ENCODE data around the gene IFNA16.
"Not testable (repeated sequence)": the region's sequence is repeated elsewhere in the genome, so short reads cannot be mapped to it uniquely, and the experiment has no call there.

IFNA16 gene

GRCh38 chr9:21217211-21217610 lies at the start of gene IFNA16:
IFNA16 (minus strand) TSS chr9:21217311; CDS start chr9:21217305, 6 bp downstream.
- not testable (repeated sequence) for DNase-seq

GRCh38 chr9:21265421-21266189 lies 48.5 kb upstream of the IFNA16 start:
- DNase-seq = no peak

GRCh38 chr9:21255538-21256212 lies 38.6 kb upstream of the IFNA16 start:
- DNase-seq = no peak

- DNase-seq = no peak
Observed at GRCh38 chr9:21252721-21253547, 35.8 kb upstream of the IFNA16 start.

GRCh38 chr9:21251638-21252037 lies 34.5 kb upstream of the IFNA16 start:
- no peak for DNase-seq

- no peak for DNase-seq
Observed at GRCh38 chr9:21251190-21251589, 34.1 kb upstream of the IFNA16 start.

- DNase-seq = no peak
Observed at GRCh38 chr9:21244836-21245235, 27.7 kb upstream of the IFNA16 start.

- no peak for DNase-seq
Observed at GRCh38 chr9:21239911-21240310, 22.8 kb upstream of the IFNA16 start, which contains the start of gene IFNA14. IFNA14 (minus strand) TSS chr9:21240005; CDS start chr9:21239935, 70 bp downstream.

- not testable (repeated sequence) for DNase-seq
Observed at GRCh38 chr9:21236360-21236714, 19.2 kb upstream of the IFNA16 start.

GRCh38 chr9:21235468-21236359 lies 18.6 kb upstream of the IFNA16 start:
- not testable (repeated sequence) for DNase-seq

GRCh38 chr9:21234153-21234687 lies 17.1 kb upstream of the IFNA16 start:
- no peak for DNase-seq

GRCh38 chr9:21233258-21233657 lies 16.1 kb upstream of the IFNA16 start:
- DNase-seq = no peak

- DNase-seq = no peak
Observed at GRCh38 chr9:21228122-21228521, 11.0 kb upstream of the IFNA16 start, which contains the start of gene IFNA17. IFNA17 (minus strand) TSS chr9:21228222; CDS start chr9:21228173, 49 bp downstream.

GRCh38 chr9:21213411-21214326 lies 3.4 kb downstream of the IFNA16 start:
- not testable (repeated sequence) for DNase-seq

GRCh38 chr9:21212160-21212559 lies 5.0 kb downstream of the IFNA16 start:
- DNase-seq = not testable (repeated sequence)

- not testable (repeated sequence) for DNase-seq
Observed at GRCh38 chr9:21210782-21211181, 6.3 kb downstream of the IFNA16 start.

- no peak for DNase-seq
Observed at GRCh38 chr9:21210311-21210710, 6.8 kb downstream of the IFNA16 start.

GRCh38 chr9:21207043-21207442 lies 10.1 kb downstream of the IFNA16 start, which contains the start of gene IFNA10:
IFNA10 (minus strand) TSS chr9:21207143; CDS start chr9:21207097, 46 bp downstream.
- DNase-seq = not testable (repeated sequence)

GRCh38 chr9:21205204-21205603 lies 11.9 kb downstream of the IFNA16 start:
- no peak for DNase-seq

GRCh38 chr9:21202105-21202504 lies 15.0 kb downstream of the IFNA16 start, which contains the start of gene IFNA7:
IFNA7 (minus strand) TSS chr9:21202205; CDS start chr9:21202165, 40 bp downstream.
- not testable (repeated sequence) for DNase-seq

Data from cerebellar nuclear complex (tissue), 1 donor.